Right atrium auricular region (tissue), 2 donors: Measurements from ENCODE around the gene SH3TC1. TPM values are rescaled to one million over a fixed set of nuclear protein-coding genes. Genes with fewer than 3 reads are reported as not detected.

Source experiments
- DNase-seq: peaks from one replicate; pipeline ENCODE4 v3.0.0-alpha.2; 2019; ENCODE audit warnings: low spot score
- H3K27ac ChIP-seq, 2 donors: fragments of 200-600 bp; sonication (generic); 1 replicate in 1 of 2; 2 replicates in 1 of 2; pipeline ENCODE4 v1.5.1; 2016 to 2019
- H3K27me3 ChIP-seq, 2 donors: fragments of 200-600 bp; sonication (generic); one replicate each; pipeline versions ENCODE4 v1.5.1 to v1.6.0; 2017 to 2019
- H3K36me3 ChIP-seq: fragments of 200-600 bp; sonication (generic); one replicate; pipeline ENCODE4 v1.5.1; 2016
- H3K4me1 ChIP-seq, 2 donors: fragments of 200-600 bp; sonication (generic); one replicate each; pipeline versions ENCODE4 v1.5.1 to v1.6.0; 2017 to 2019
- H3K4me3 ChIP-seq, 2 donors: fragments of 200-600 bp; sonication (generic); 1 replicate in 1 of 2; 2 replicates in 1 of 2; pipeline ENCODE4 v1.5.1; 2017 to 2019; ENCODE audit warnings: mild to moderate bottlenecking in 1 of 2, moderate library complexity in 1 of 2
- H3K9me3 ChIP-seq, 2 donors: fragments of 200-600 bp; sonication (generic); one replicate each; pipeline ENCODE4 v1.5.1; 2019
- CTCF ChIP-seq, 2 donors: fragments of 200-600 bp; sonication (generic); IDR thresholded peaks; one replicate each; pipeline ENCODE4 v1.5.1; 2019; ENCODE audit warnings: antibody characterized with exemption in 2 of 2
- total RNA-seq, 2 donors: library from RNA; depleted of rRNA; stranded (reverse); fragments of >200 nt; gene quantifications; one replicate each; pipeline ENCODE4 v1.1.0, GENCODE V29; 2016

Gene SH3TC1
- total RNA-seq, 2 donors from 2014 or later: 8.9 to 13.9 TPM

- TF ChIP-seq CTCF (IDR thresholded peaks at IDR 0.05): no peak
- Histone ChIP-seq H3K4me3 (no peak overlapping the region), H3K36me3 (no peaks in the 10 kb centered on the region), H3K9me3 (no peaks in the 10 kb centered on the region), H3K27me3 (no peaks in the 10 kb centered on the region), H3K4me1 (peaks cover 0 to 14% of the 10 kb centered on the region in 2 donors), H3K27ac (no peak overlapping the region)
- DNase-seq: no peak
Measured at GRCh38 chr4:8232748-8233147, 33.7 kb downstream of the SH3TC1 start.

- H3K27me3 ChIP-seq: no peaks in the 10 kb centered on the region
- H3K4me1 ChIP-seq: peaks cover 0 to 3% of the 10 kb centered on the region in 2 donors
- no peak for TF ChIP-seq CTCF (IDR thresholded peaks at IDR 0.05)
- H3K4me3 ChIP-seq: no peak overlapping the region
- no peak overlapping the region for H3K27ac ChIP-seq
- no peaks in the 10 kb centered on the region for H3K36me3 ChIP-seq
- no peak for DNase-seq
- H3K9me3 ChIP-seq: no peaks in the 10 kb centered on the region
Measured at GRCh38 chr4:8233672-8234484, 34.8 kb downstream of the SH3TC1 start.

GRCh38 chr4:8234715-8235114, 35.6 kb downstream of the SH3TC1 start:
- no peak overlapping the region for H3K27ac ChIP-seq
- H3K4me1 ChIP-seq: no peaks in the 10 kb centered on the region
- no peaks in the 10 kb centered on the region for H3K9me3 ChIP-seq
- H3K27me3 ChIP-seq: no peaks in the 10 kb centered on the region
- no peak for DNase-seq
- no peak overlapping the region for H3K4me3 ChIP-seq
- TF ChIP-seq CTCF (IDR thresholded peaks at IDR 0.05): no peak
- no peaks in the 10 kb centered on the region for H3K36me3 ChIP-seq

DNA sequence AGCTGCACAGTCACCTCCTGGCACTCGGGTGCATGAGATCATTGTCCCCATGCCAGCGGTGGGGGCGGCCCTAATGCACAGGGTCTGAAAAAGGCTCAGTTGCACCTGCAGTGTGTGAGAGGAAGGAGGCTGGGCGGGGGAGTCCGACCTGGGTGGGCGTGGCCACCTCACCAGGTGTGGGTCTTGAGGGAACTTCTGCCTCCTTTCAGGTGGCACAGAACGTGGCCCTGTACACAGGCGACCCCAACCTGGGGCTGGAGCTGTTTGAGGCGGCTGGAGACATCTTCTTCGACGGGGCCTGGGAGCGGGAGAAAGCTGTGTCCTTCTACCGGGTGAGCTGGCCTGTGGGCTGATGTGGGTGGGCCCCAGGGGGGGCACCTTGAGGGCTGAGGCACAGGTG, 36.1 kb downstream of the SH3TC1 start:
- H3K36me3 ChIP-seq: no peaks in the 10 kb centered on the region

DNA sequence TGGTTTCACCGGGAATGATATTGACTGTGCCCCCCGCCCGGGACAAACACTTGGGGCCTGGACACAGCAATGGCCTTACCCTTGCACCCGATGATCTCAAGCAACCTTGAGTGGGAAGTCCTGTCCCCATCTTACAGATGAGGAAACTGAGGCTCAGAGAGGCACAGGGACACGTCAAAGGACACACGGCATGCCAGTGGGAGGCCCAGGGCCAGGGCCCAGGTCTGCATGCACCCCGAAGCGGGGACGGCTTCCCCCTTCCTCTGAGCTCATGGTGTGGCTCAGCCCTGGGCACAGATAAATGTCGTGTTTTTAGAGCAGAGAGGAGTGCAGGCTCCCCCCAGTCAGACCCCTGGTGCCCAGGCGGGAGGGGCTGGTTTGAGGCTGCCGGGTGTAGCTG, 36.6 kb downstream of the SH3TC1 start:
- Histone ChIP-seq H3K9me3 (no peaks in the 10 kb centered on the region), H3K4me3 (no peak overlapping the region), H3K27ac (no peak overlapping the region), H3K36me3 (no peaks in the 10 kb centered on the region), H3K27me3 (no peaks in the 10 kb centered on the region), H3K4me1 (no peaks in the 10 kb centered on the region)
- TF ChIP-seq CTCF (IDR thresholded peaks at IDR 0.05): no peak
- DNase-seq: no peak

More for the DNA sequence above, 36.1 kb downstream of the SH3TC1 start:
- no peak for TF ChIP-seq CTCF (IDR thresholded peaks at IDR 0.05)
- Histone ChIP-seq H3K9me3 (no peaks in the 10 kb centered on the region), H3K27me3 (no peaks in the 10 kb centered on the region), H3K4me1 (no peaks in the 10 kb centered on the region), H3K4me3 (no peak overlapping the region), H3K27ac (no peak overlapping the region)
- no peak for DNase-seq
